ENCODE measurements around the gene REV1.

Gene REV1

GRCh38 chr2:99442837-99443236 is 47.0 kb downstream of the REV1 start:
- Histone ChIP-seq H3K4me1 (ENCODE audit: control insufficient read depth, insufficient read depth, low read length) (no peaks in the 10 kb centered on the region), H3K9ac (ENCODE audit: low read depth, low read length) (no peak overlapping the region), H3K4me2 (ENCODE audit: low read length) (no peak overlapping the region), H3K36me3 (ENCODE audit: insufficient read depth, low read length) (peaks cover 17% of the 10 kb centered on the region), H3K9me3 (replicated peaks; ENCODE audit: low read length) (no peaks in the 10 kb centered on the region), H3K4me3 (ENCODE audit: low read length) (no peak overlapping the region), H3K27me3 (ENCODE audit: control insufficient read depth, insufficient read depth, low read length) (no peaks in the 10 kb centered on the region)

GRCh38 chr2:99439971-99440505 is 49.8 kb downstream of the REV1 start:
- Histone ChIP-seq H3K9ac (ENCODE audit: low read depth, low read length) (no peak overlapping the region), H3K4me1 (ENCODE audit: control insufficient read depth, insufficient read depth, low read length) (no peaks in the 10 kb centered on the region), H3K27me3 (ENCODE audit: control insufficient read depth, insufficient read depth, low read length) (no peaks in the 10 kb centered on the region), H3K4me3 (ENCODE audit: low read length) (no peak overlapping the region), H3K4me2 (ENCODE audit: low read length) (no peak overlapping the region), H3K9me3 (replicated peaks; ENCODE audit: low read length) (no peaks in the 10 kb centered on the region), H3K36me3 (ENCODE audit: insufficient read depth, low read length) (peaks cover 23% of the 10 kb centered on the region)

- Histone ChIP-seq H3K9me3 (replicated peaks; ENCODE audit: low read length) (no peaks in the 10 kb centered on the region), H3K9ac (ENCODE audit: low read depth, low read length) (no peak overlapping the region), H3K27me3 (ENCODE audit: control insufficient read depth, insufficient read depth, low read length) (no peaks in the 10 kb centered on the region), H3K4me2 (ENCODE audit: low read length) (no peak overlapping the region), H3K4me3 (ENCODE audit: low read length) (no peak overlapping the region), H3K4me1 (ENCODE audit: control insufficient read depth, insufficient read depth, low read length) (no peaks in the 10 kb centered on the region), H3K36me3 (ENCODE audit: insufficient read depth, low read length) (peaks cover 26% of the 10 kb centered on the region)
Observed at GRCh38 chr2:99436874-99437273, 52.9 kb downstream of the REV1 start.

- Histone ChIP-seq H3K4me2 (ENCODE audit: low read length) (no peak overlapping the region), H3K9ac (ENCODE audit: low read depth, low read length) (no peak overlapping the region), H3K4me3 (ENCODE audit: low read length) (no peak overlapping the region), H3K36me3 (ENCODE audit: insufficient read depth, low read length) (peaks cover 31% of the 10 kb centered on the region), H3K9me3 (replicated peaks; ENCODE audit: low read length) (no peaks in the 10 kb centered on the region), H3K27me3 (ENCODE audit: control insufficient read depth, insufficient read depth, low read length) (no peaks in the 10 kb centered on the region), H3K4me1 (ENCODE audit: control insufficient read depth, insufficient read depth, low read length) (peaks cover 13% of the 10 kb centered on the region)
Observed at GRCh38 chr2:99433340-99433739, 56.5 kb downstream of the REV1 start.

- peaks cover 28% of the 10 kb centered on the region for H3K36me3 ChIP-seq (ENCODE audit: insufficient read depth, low read length)
Observed at GRCh38 chr2:99431587-99432275, 58.1 kb downstream of the REV1 start.

GRCh38 chr2:99430614-99431291 is 59.1 kb downstream of the REV1 start:
- no peaks in the 10 kb centered on the region for H3K9me3 ChIP-seq (replicated peaks; ENCODE audit: low read length)
- H3K4me1 ChIP-seq (ENCODE audit: control insufficient read depth, insufficient read depth, low read length), result peaks cover 13% of the 10 kb centered on the region
- no peak overlapping the region for H3K4me3 ChIP-seq (ENCODE audit: low read length)
- peaks cover 22% of the 10 kb centered on the region for H3K36me3 ChIP-seq (ENCODE audit: insufficient read depth, low read length)
- H3K27me3 ChIP-seq (ENCODE audit: control insufficient read depth, insufficient read depth, low read length), result no peaks in the 10 kb centered on the region
- no peak overlapping the region for H3K4me2 ChIP-seq (ENCODE audit: low read length)
- H3K9ac ChIP-seq (ENCODE audit: low read depth, low read length), result no peak overlapping the region

More at GRCh38 chr2:99431587-99432275, 58.1 kb downstream of the REV1 start:
- Histone ChIP-seq H3K9me3 (replicated peaks; ENCODE audit: low read length) (no peaks in the 10 kb centered on the region), H3K4me3 (ENCODE audit: low read length) (no peak overlapping the region), H3K4me1 (ENCODE audit: control insufficient read depth, insufficient read depth, low read length) (peaks cover 13% of the 10 kb centered on the region), H3K9ac (ENCODE audit: low read depth, low read length) (no peak overlapping the region), H3K4me2 (ENCODE audit: low read length) (no peak overlapping the region), H3K27me3 (ENCODE audit: control insufficient read depth, insufficient read depth, low read length) (no peaks in the 10 kb centered on the region)

- Histone ChIP-seq H3K9me3 (replicated peaks; ENCODE audit: low read length) (no peaks in the 10 kb centered on the region), H3K4me1 (ENCODE audit: control insufficient read depth, insufficient read depth, low read length) (peaks cover 20% of the 10 kb centered on the region), H3K9ac (ENCODE audit: low read depth, low read length) (no peak overlapping the region), H3K4me3 (ENCODE audit: low read length) (no peak overlapping the region), H3K36me3 (ENCODE audit: insufficient read depth, low read length) (peaks cover 29% of the 10 kb centered on the region), H3K27me3 (ENCODE audit: control insufficient read depth, insufficient read depth, low read length) (no peaks in the 10 kb centered on the region), H3K4me2 (ENCODE audit: low read length) (no peak overlapping the region)
Observed at GRCh38 chr2:99425022-99425421, 64.8 kb downstream of the REV1 start.

- Histone ChIP-seq H3K9ac (ENCODE audit: low read depth, low read length) (no peak overlapping the region), H3K4me1 (ENCODE audit: control insufficient read depth, insufficient read depth, low read length) (peaks cover 26% of the 10 kb centered on the region), H3K27me3 (ENCODE audit: control insufficient read depth, insufficient read depth, low read length) (no peaks in the 10 kb centered on the region), H3K4me2 (ENCODE audit: low read length) (no peak overlapping the region), H3K9me3 (replicated peaks; ENCODE audit: low read length) (no peaks in the 10 kb centered on the region), H3K4me3 (ENCODE audit: low read length) (no peak overlapping the region), H3K36me3 (ENCODE audit: insufficient read depth, low read length) (peaks cover 33% of the 10 kb centered on the region)
Observed at GRCh38 chr2:99424371-99424770, 65.4 kb downstream of the REV1 start.

GRCh38 chr2:99422599-99422998 is 67.2 kb downstream of the REV1 start:
- Histone ChIP-seq H3K9ac (ENCODE audit: low read depth, low read length) (no peak overlapping the region), H3K4me3 (ENCODE audit: low read length) (no peak overlapping the region), H3K9me3 (replicated peaks; ENCODE audit: low read length) (no peaks in the 10 kb centered on the region), H3K4me2 (ENCODE audit: low read length) (no peak overlapping the region), H3K27me3 (ENCODE audit: control insufficient read depth, insufficient read depth, low read length) (no peaks in the 10 kb centered on the region), H3K4me1 (ENCODE audit: control insufficient read depth, insufficient read depth, low read length) (peaks cover 28% of the 10 kb centered on the region), H3K36me3 (ENCODE audit: insufficient read depth, low read length) (peaks cover 25% of the 10 kb centered on the region)

- Histone ChIP-seq H3K36me3 (ENCODE audit: insufficient read depth, low read length) (peaks cover 32% of the 10 kb centered on the region), H3K9me3 (replicated peaks; ENCODE audit: low read length) (no peaks in the 10 kb centered on the region), H3K4me1 (ENCODE audit: control insufficient read depth, insufficient read depth, low read length) (peaks cover 28% of the 10 kb centered on the region), H3K4me3 (ENCODE audit: low read length) (no peak overlapping the region), H3K4me2 (ENCODE audit: low read length) (no peak overlapping the region), H3K9ac (ENCODE audit: low read depth, low read length) (no peak overlapping the region), H3K27me3 (ENCODE audit: control insufficient read depth, insufficient read depth, low read length) (no peaks in the 10 kb centered on the region)
Observed at GRCh38 chr2:99421469-99421868, 68.3 kb downstream of the REV1 start.

- no peaks in the 10 kb centered on the region for H3K9me3 ChIP-seq (replicated peaks; ENCODE audit: low read length)
- H3K4me1 ChIP-seq (ENCODE audit: control insufficient read depth, insufficient read depth, low read length), result peaks cover 28% of the 10 kb centered on the region
- peak overlapping the region; percentile 50 for H3K9ac ChIP-seq (ENCODE audit: low read depth, low read length)
- peak overlapping the region; percentile 2 for H3K4me3 ChIP-seq (ENCODE audit: low read length)
- no peaks in the 10 kb centered on the region for H3K27me3 ChIP-seq (ENCODE audit: control insufficient read depth, insufficient read depth, low read length)
- peak overlapping the region; percentile 53 for H3K4me2 ChIP-seq (ENCODE audit: low read length)
- peaks cover 34% of the 10 kb centered on the region for H3K36me3 ChIP-seq (ENCODE audit: insufficient read depth, low read length)
Observed at GRCh38 chr2:99420751-99421299, 69.0 kb downstream of the REV1 start.

All from skeletal muscle satellite cell (primary cell).